NCI-H1694 treated with DMSO at 0.1 percent for 48 hours (cell line): ENCODE measurements around the gene TPCN1.

Experiments
- DNase-seq: peaks from one replicate; lab custom pipeline; 2025; lab: John Stamatoyannopoulos, UW

Gene TPCN1

DNA sequence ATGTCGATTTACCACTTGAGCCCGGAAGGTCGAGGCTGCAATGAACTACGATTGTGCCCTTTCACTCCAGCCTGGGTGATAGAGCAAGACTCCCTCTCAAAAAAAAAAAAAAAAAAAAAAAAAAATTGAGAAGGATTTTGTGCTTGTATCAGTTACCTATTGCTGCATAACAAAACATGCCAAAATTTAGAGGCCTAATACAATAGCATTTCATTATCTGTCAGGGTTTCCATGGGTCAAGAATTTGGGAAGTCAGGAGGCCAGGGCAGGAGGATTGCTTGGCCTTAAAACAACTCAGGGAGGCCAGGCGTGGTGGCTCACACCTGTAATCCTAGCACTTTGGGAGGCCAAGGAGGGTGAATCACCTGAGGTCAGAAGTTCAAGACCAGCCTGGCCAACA lies 118.3 kb downstream of the TPCN1 start:
- DNase-seq = no peak

DNA sequence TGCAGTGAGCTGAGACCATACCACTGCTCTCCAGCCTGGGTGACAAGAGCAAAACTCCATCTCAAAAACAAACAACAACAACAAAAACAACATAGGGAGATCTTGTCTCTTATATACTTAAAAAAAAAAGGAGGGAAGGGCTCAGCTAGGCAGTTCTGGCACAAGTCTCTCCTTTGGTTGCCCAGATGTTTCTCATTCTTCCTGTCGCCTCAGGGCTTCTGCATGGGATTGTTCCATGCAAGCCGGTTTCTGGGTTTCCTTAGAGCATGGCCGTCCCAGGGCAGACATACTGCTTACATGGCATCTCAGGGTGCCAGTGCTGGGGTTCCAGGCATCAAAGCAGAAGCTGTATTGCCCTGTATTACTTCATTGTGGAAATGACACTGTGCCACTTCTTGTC lies 118.8 kb downstream of the TPCN1 start:
- no peak for DNase-seq

DNA sequence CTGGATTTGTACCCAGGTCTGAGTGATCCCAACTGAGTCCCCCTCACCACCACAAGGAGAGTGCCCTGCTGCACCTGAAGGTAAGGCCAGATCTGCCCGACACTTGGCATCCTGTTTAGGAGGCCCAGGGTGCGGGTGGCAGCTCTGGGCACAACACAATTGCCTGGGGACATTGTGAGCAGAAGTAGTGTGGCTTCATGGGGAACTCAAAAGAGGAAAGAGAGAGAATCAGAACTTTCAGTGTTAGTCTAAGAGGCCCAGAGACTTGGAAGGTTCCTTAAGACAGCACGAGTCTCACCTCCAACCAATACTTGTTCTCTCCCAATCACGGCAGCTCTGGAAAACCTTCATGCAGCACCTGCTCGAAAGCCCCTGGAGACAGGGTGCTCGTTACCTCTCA lies 120.3 kb downstream of the TPCN1 start:
- DNase-seq = no peak

DNA sequence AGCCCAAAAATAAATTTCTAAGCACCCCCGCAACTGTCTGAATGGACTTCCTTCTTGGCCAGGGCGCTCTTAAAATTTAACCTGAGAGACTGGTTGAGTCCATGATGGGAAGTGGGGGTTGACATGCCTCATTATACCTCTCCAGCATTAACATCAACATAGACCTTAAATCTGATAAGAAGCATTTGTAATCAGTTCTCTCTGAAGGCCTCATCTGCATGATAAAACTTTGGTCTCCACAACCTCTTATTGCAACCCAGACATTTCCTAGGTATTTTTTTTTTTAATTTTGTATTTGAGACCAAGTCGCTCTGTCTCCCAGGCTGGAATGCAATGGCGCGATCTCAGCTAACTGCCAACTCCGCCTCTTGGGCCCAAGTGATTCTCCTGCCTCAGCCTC lies 124.1 kb downstream of the TPCN1 start:
- no peak for DNase-seq

DNA sequence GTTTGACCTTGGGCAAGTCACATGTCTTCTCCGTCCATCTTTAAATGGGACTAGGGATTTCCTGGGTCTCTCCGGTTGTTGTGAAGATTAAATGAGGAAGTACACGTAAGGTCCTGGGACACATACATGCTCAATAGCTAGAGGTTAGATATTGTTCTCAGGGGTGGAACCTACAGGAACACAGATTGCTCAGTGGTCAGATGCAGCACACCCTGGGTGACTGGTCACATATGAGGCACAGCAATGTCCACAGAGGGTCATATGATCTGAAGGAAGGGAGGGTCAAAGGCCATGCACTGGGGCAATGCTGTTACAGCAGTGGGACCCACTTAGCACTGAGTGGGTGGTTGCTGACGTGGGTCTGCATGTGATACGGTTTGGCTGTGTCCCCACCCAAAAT lies 125.1 kb downstream of the TPCN1 start:
- DNase-seq = no peak

DNA sequence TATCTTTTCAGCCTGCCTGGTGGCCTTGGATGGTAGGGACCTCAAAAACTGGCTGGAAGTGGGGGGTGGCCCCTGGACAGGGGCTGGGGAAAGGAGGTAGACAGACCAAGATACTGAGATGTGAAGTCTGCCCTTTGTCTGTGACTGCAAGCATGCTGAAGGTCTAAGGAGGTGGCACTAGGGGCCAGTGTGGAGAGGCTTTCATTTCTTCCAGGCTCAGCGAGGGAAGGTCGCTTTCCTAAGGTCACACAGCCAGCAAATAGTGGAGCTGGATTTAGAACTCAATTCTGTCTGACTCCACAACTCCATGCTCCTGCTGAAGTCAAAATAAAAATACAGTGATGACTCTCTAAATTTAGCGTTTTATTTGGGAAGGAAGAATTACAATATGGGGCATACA lies 125.8 kb downstream of the TPCN1 start:
- DNase-seq = no peak

DNA sequence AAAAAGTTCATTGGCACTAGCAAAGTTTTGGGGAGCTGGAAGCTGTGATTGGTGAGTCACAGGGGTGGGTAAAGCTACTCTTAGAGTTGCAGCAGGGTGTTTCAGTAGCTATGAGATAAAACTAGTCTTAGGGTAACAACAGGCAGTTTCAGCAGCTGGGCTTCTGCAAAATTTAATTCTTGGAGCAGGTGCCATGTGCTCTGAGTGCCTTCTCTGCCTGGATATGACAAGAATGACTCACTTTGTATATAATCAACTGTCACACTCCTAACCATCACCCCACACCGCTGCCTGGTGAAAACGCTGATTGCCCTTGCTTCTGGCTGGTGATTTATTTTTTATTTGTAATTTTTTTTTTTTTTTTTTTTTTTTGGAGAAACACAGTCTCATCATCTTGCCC lies 126.6 kb downstream of the TPCN1 start:
- no peak for DNase-seq
